ENCODE results near the gene TSPYL4. TPM values are rescaled to one million over a fixed set of nuclear protein-coding genes. Genes with fewer than 3 reads are reported as not detected.

TSPYL4 gene
- total RNA-seq, 1 experiment from 2014 or later, result 15.0 TPM

DNA sequence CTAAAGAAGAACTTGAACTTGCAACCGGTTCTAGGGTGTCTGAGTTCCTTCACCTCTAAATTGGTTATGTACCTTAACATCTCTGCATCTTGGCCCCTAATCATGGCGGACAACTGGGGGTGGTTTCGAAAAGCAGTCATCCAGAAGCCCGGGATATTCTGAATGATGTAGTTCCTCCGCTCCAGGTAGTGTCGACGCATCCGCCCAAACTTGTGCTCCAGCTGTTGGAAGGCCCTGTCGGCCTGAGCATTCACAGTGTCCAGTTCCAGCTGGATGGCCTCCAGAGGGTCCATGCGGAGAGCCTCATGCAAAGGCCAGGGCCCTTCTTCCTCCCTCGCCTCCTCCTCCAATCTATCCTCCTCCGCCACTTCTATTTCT is 25.0 kb upstream of the TSPYL4 start:
- no peaks in the 10 kb centered on the region for H3K9me3 Mint-ChIP-seq (ENCODE audit: low read depth, unreplicated experiment)
- peak overlapping the region; percentile 88 for H3K4me3 Mint-ChIP-seq (ENCODE audit: low read depth, unreplicated experiment)
- no peak for DNase-seq
- peak overlapping the region; percentile 66 for H3K27ac Mint-ChIP-seq (ENCODE audit: unreplicated experiment)
- no peaks in the 10 kb centered on the region for H3K27me3 Mint-ChIP-seq (ENCODE audit: unreplicated experiment)
- intact Hi-C loops (cut with micrococcal nuclease; ENCODE audit: unreplicated experiment), result no loop called here
- peaks cover 38% of the 10 kb centered on the region for H3K4me1 Mint-ChIP-seq (ENCODE audit: low read depth, unreplicated experiment)
- H3K36me3 Mint-ChIP-seq (ENCODE audit: insufficient read depth, unreplicated experiment), result peaks cover 50% of the 10 kb centered on the region
- CTCF ChIA-PET, result interaction anchor here (1.5 to 2.4 kb wide), 2 partner anchors 9 to 10 kb away, joined by 7 to 9 read pairs; no protein-coding TSS in a partner anchor
- TF ChIP-seq, protein P1, sequence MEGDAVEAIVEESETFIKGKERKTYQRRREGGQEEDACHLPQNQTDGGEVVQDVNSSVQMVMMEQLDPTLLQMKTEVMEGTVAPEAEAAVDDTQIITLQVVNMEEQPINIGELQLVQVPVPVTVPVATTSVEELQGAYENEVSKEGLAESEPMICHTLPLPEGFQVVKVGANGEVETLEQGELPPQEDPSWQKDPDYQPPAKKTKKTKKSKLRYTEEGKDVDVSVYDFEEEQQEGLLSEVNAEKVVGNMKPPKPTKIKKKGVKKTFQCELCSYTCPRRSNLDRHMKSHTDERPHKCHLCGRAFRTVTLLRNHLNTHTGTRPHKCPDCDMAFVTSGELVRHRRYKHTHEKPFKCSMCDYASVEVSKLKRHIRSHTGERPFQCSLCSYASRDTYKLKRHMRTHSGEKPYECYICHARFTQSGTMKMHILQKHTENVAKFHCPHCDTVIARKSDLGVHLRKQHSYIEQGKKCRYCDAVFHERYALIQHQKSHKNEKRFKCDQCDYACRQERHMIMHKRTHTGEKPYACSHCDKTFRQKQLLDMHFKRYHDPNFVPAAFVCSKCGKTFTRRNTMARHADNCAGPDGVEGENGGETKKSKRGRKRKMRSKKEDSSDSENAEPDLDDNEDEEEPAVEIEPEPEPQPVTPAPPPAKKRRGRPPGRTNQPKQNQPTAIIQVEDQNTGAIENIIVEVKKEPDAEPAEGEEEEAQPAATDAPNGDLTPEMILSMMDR (IDR thresholded peaks at IDR 0.05; ENCODE audit: unreplicated experiment), result no peak
- BruUV-seq (replicated peaks), result TSS peak; percentile 44

DNA sequence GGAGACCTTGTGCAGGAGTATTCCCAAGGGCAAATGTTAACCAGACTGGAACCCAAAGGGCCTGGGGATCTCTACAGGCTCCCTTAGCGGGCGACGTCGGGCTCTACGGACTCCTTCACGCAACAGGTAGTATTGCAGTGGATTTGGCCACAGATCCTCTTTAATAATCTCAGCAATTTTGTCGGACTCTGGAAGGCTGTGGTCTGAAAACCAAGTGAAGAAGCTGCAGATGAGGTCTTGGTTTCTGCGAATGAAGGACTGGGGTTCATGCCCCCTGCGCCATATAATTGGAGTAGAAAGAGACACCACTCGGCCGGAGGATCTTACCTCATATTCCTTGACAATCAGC is 24.6 kb upstream of the TSPYL4 start:
- peak overlapping the region; percentile 66 for H3K27ac Mint-ChIP-seq (ENCODE audit: unreplicated experiment)
- peaks cover 50% of the 10 kb centered on the region for H3K36me3 Mint-ChIP-seq (ENCODE audit: insufficient read depth, unreplicated experiment)
- intact Hi-C loops (cut with micrococcal nuclease; ENCODE audit: unreplicated experiment), result no loop called here
- peaks cover 38% of the 10 kb centered on the region for H3K4me1 Mint-ChIP-seq (ENCODE audit: low read depth, unreplicated experiment)
- H3K27me3 Mint-ChIP-seq (ENCODE audit: unreplicated experiment), result no peaks in the 10 kb centered on the region
- no TSS peak for BruUV-seq (replicated peaks)
- TF ChIP-seq, protein P1 (IDR thresholded peaks at IDR 0.05; ENCODE audit: unreplicated experiment), result no peak
- H3K9me3 Mint-ChIP-seq (ENCODE audit: low read depth, unreplicated experiment), result no peaks in the 10 kb centered on the region
- H3K4me3 Mint-ChIP-seq (ENCODE audit: low read depth, unreplicated experiment), result peak overlapping the region; percentile 88
- DNase-seq, result no peak
- CTCF ChIA-PET, result interaction anchor here (0.7 kb wide), 1 partner anchor 12 kb away, joined by 14 read pairs; no protein-coding TSS in a partner anchor

DNA sequence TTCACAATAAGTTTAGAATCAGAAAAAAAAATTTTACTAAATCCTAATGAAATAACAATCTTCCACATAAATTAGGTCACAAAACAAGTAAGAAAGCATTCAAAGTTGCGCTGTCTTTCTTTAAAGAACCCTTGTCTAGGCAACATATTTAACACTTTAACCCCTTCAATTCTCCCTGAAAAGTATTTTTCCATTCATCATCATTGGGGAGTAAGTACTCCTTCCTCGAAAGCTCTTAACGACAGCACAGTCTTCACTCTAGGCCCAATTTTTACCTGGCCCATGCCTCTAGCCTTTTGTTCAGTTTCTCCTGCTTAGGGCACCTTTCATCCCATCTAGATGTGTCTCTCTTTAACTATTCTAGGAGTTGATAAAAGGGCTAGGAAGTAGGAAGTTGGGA is 23.2 kb upstream of the TSPYL4 start:
- no TSS peak for BruUV-seq (replicated peaks)
- Mint-ChIP-seq H3K36me3 (ENCODE audit: insufficient read depth, unreplicated experiment) (peaks cover 50% of the 10 kb centered on the region), H3K27ac (ENCODE audit: unreplicated experiment) (peak overlapping the region; percentile 80)

DNA sequence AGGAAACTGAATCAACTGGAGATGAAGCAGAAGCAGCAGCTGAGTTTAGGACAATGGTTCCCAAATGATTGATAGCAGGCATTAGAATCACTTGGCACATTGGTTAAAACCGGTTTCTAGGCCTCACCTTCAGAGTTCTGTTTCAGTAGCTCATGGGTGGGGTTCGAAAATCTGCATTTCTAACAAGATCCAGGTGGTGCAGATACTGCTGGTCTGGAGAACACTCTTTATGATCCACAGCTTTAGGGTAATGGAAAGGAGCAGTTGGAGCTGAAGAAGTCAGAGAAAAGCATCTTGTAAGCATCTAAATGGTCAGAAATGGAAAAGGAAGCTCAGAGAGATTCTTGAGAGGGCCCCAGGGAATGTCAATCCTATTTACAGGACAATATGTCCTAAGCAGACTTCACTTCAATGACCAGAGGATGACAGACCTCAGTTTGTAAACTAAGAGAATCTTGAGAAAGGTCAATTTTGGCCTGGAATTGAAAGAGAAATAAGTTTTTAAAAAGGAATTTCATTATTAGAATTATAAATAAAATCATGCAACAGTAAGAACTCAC is 17.4 kb upstream of the TSPYL4 start:
- Mint-ChIP-seq H3K36me3 (ENCODE audit: insufficient read depth, unreplicated experiment) (peaks cover 24% of the 10 kb centered on the region), H3K4me3 (ENCODE audit: low read depth, unreplicated experiment) (no peak overlapping the region), H3K27me3 (ENCODE audit: unreplicated experiment) (no peaks in the 10 kb centered on the region), H3K4me1 (ENCODE audit: low read depth, unreplicated experiment) (peaks cover 7% of the 10 kb centered on the region), H3K27ac (ENCODE audit: unreplicated experiment) (no peak overlapping the region), H3K9me3 (ENCODE audit: low read depth, unreplicated experiment) (no peaks in the 10 kb centered on the region)
- no peak for DNase-seq
- CTCF ChIA-PET, result no interaction called here
- no TSS peak for BruUV-seq (replicated peaks)
- intact Hi-C loops (cut with micrococcal nuclease; ENCODE audit: unreplicated experiment), result no loop called here
- TF ChIP-seq, protein P1 (IDR thresholded peaks at IDR 0.05; ENCODE audit: unreplicated experiment), result no peak

More for the DNA sequence above, 23.2 kb upstream of the TSPYL4 start:
- peaks cover 38% of the 10 kb centered on the region for H3K4me1 Mint-ChIP-seq (ENCODE audit: low read depth, unreplicated experiment)
- TF ChIP-seq, protein P1 (IDR thresholded peaks at IDR 0.05; ENCODE audit: unreplicated experiment), result no peak
- CTCF ChIA-PET, result interaction anchor here (1.1 kb wide), 1 partner anchor 9 kb away, joined by 4 read pairs; no protein-coding TSS in a partner anchor
- no peaks in the 10 kb centered on the region for H3K27me3 Mint-ChIP-seq (ENCODE audit: unreplicated experiment)
- DNase-seq, result no peak
- H3K4me3 Mint-ChIP-seq (ENCODE audit: low read depth, unreplicated experiment), result peak overlapping the region; percentile 88
- intact Hi-C loops (cut with micrococcal nuclease; ENCODE audit: unreplicated experiment), result no loop called here
- H3K9me3 Mint-ChIP-seq (ENCODE audit: low read depth, unreplicated experiment), result no peaks in the 10 kb centered on the region

Measured in Calu3 (cell line).